NCI-H187 (cell line): ENCODE measurements around the gene CFAP100.

Experiments
- DNase-seq, 2 experiments: peaks; one replicate each; lab custom pipeline; 2025; lab: John Stamatoyannopoulos, UW

CFAP100 gene

GRCh38 chr3:126402178-126402577 is 7.5 kb downstream of the CFAP100 start:
- no peak for DNase-seq

- no peak for DNase-seq
Measured at GRCh38 chr3:126402666-126403302, 8.1 kb downstream of the CFAP100 start.

- no peak for DNase-seq
Measured at GRCh38 chr3:126406389-126407296, 11.9 kb downstream of the CFAP100 start.

- no peak for DNase-seq
Measured at GRCh38 chr3:126407412-126408044, 12.8 kb downstream of the CFAP100 start.

GRCh38 chr3:126408099-126408498 is 13.4 kb downstream of the CFAP100 start:
- DNase-seq = no peak

- no peak for DNase-seq
Measured at GRCh38 chr3:126412841-126413692, 18.4 kb downstream of the CFAP100 start.

- no peak for DNase-seq
Measured at GRCh38 chr3:126413693-126414080, 19.0 kb downstream of the CFAP100 start.

GRCh38 chr3:126414406-126414805 is 19.7 kb downstream of the CFAP100 start:
- no peak for DNase-seq

GRCh38 chr3:126414961-126415660 is 20.4 kb downstream of the CFAP100 start:
- no peak for DNase-seq

- DNase-seq = no peak
Measured at GRCh38 chr3:126415661-126416591, 21.2 kb downstream of the CFAP100 start.

- DNase-seq = no peak
Measured at GRCh38 chr3:126416943-126417342, 22.2 kb downstream of the CFAP100 start.

GRCh38 chr3:126417515-126417914 is 22.8 kb downstream of the CFAP100 start:
- DNase-seq = no peak

- no peak for DNase-seq
Measured at GRCh38 chr3:126417981-126418530, 23.3 kb downstream of the CFAP100 start.

GRCh38 chr3:126418661-126419131 is 24.0 kb downstream of the CFAP100 start:
- DNase-seq = no peak

- no peak for DNase-seq
Measured at GRCh38 chr3:126419151-126419703, 24.5 kb downstream of the CFAP100 start.

GRCh38 chr3:126419886-126420786 is 25.4 kb downstream of the CFAP100 start:
- no peak for DNase-seq

GRCh38 chr3:126421573-126422119 is 26.9 kb downstream of the CFAP100 start:
- no peak for DNase-seq

GRCh38 chr3:126422121-126422520 is 27.4 kb downstream of the CFAP100 start:
- no peak for DNase-seq
